Mammary epithelial cell (primary cell): Measurements from ENCODE around the gene SLCO2A1.

Experiments
- CTCF ChIP-seq, 2 donors: IDR thresholded peaks in 1 of 2; conservative IDR thresholded peaks in 1 of 2; 2 replicates each; pipeline ENCODE4 v1.5.1; 2011 to 2012; ENCODE audit warnings: inconsistent platforms in 2 of 2, low read length in 2 of 2, mild to moderate bottlenecking in 2 of 2, control low read depth in 1 of 2, low read depth in 1 of 2; ENCODE audit not compliant: insufficient read depth in 1 of 2; ENCODE audit errors: extremely low read depth in 1 of 2
- EZH2 ChIP-seq: IDR thresholded peaks from 2 replicates; pipeline ENCODE4 v1.6.1; 2012; ENCODE audit warnings: low read length, inconsistent platforms, borderline replicate concordance

GRCh38 chr3:133943031-133943535 is 86.6 kb downstream of the SLCO2A1 start:
- no peak for TF ChIP-seq CTCF (conservative IDR thresholded peaks at IDR 0.05 in 1 of 2, IDR thresholded peaks at IDR 0.05 in 1 of 2; ENCODE audit: extremely low read depth in 1 of 2, insufficient read depth in 1 of 2, low read depth in 1 of 2, low read length in 2 of 2)
- no peak for TF ChIP-seq EZH2
